ENCODE measurements around the gene SASH1.

DNA sequence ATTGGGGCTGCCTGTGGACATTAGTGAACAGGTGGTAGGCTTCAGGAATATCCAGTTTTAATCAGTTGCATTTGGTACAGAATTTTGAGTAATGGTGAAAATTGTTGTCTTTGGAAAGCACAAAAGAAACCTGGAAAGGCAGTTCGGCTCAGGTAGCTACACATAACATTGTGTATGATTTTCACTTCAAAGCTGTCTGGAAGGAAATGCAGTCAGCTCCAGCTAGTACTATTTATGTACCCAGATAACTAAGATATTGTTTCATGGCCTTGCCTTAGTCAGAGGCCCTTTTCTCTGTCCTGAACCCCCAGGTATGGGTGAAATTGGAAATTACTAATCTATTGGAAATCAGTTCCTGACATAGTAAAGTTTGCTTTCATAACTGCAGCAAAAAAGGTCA lies 208.6 kb downstream of the SASH1 start:
- TF ChIP-seq, protein P1, sequence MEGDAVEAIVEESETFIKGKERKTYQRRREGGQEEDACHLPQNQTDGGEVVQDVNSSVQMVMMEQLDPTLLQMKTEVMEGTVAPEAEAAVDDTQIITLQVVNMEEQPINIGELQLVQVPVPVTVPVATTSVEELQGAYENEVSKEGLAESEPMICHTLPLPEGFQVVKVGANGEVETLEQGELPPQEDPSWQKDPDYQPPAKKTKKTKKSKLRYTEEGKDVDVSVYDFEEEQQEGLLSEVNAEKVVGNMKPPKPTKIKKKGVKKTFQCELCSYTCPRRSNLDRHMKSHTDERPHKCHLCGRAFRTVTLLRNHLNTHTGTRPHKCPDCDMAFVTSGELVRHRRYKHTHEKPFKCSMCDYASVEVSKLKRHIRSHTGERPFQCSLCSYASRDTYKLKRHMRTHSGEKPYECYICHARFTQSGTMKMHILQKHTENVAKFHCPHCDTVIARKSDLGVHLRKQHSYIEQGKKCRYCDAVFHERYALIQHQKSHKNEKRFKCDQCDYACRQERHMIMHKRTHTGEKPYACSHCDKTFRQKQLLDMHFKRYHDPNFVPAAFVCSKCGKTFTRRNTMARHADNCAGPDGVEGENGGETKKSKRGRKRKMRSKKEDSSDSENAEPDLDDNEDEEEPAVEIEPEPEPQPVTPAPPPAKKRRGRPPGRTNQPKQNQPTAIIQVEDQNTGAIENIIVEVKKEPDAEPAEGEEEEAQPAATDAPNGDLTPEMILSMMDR (IDR thresholded peaks at IDR 0.05; ENCODE audit: low read length) = no peak
- TF ChIP-seq EZH2 (IDR thresholded peaks at IDR 0.05; ENCODE audit: borderline replicate concordance, low read length) = no peak
